CD4-positive, alpha-beta T cell (primary cell): ENCODE results near the gene RPS15. TPM values are rescaled to one million over a fixed set of nuclear protein-coding genes. Genes with fewer than 3 reads are reported as not detected.

Experiments
- ATAC-seq: fragments of 200-7000 bp; cut with Tn5 transposase; one replicate; pipeline ENCODE4 v1.10.0; 2022; ENCODE audit warnings: mild to moderate bottlenecking; ENCODE audit not compliant: poor library complexity
- CTCF ChIA-PET: fragments of 350-600 bp; sonication (Branson Sonifier 250); formaldehyde crosslinking; loops from one replicate; lab custom pipeline; 2021; ENCODE audit warnings: antibody characterized with exemption, inconsistent platforms; lab: Charles Lee
- POLR2A ChIA-PET: fragments of 350-600 bp; sonication (Branson Sonifier 250); formaldehyde crosslinking; loops from one replicate; lab custom pipeline; 2021; ENCODE audit warnings: antibody characterized with exemption, inconsistent platforms; lab: Charles Lee
- DNase-seq, 14 experiments: peaks; one replicate each; pipeline ENCODE4 v3.0.0-alpha.2; 2013 to 2020; ENCODE audit warnings: mixed read lengths in 2 of 14
- H3K27ac ChIP-seq, 2 donors: one replicate each; pipeline versions ENCODE4 v1.5.1 to v1.7.0; 2013; ENCODE audit warnings: low read length in 2 of 2, low read depth in 1 of 2, mild to moderate bottlenecking in 1 of 2
- H3K27me3 ChIP-seq, 2 experiments: 1 replicate in 1 of 2; 2 replicates in 1 of 2; pipeline versions ENCODE4 v1.6.1 to v1.7.0; 2013; ENCODE audit warnings: low read length in 2 of 2, control low read depth in 1 of 2, mild to moderate bottlenecking in 1 of 2, moderate library complexity in 1 of 2; ENCODE audit not compliant: insufficient read depth in 2 of 2, control insufficient read depth in 1 of 2
- H3K36me3 ChIP-seq: one replicate; pipeline ENCODE4 v1.6.1; 2013; ENCODE audit warnings: low read length, control low read depth; ENCODE audit not compliant: insufficient read depth
- H3K4me1 ChIP-seq: one replicate; pipeline ENCODE4 v1.6.1; 2013; ENCODE audit warnings: low read length, control low read depth; ENCODE audit not compliant: insufficient read depth
- H3K4me3 ChIP-seq: one replicate; pipeline ENCODE4 v1.5.1; 2013; ENCODE audit warnings: mild to moderate bottlenecking, low read length, moderate library complexity
- H3K9me3 ChIP-seq, 2 experiments: 1 replicate in 1 of 2; 2 replicates in 1 of 2; pipeline versions ENCODE4 v1.6.1 to v1.7.0; 2013; ENCODE audit warnings: low read length in 2 of 2, mild to moderate bottlenecking in 2 of 2, control low read depth in 1 of 2, moderate library complexity in 1 of 2; ENCODE audit not compliant: control insufficient read depth in 1 of 2, insufficient read depth in 1 of 2
- H3K27ac Mint-ChIP-seq: one replicate; pipeline ENCODE4 v1.8.0; 2020; ENCODE audit warnings: mixed read lengths
- H3K27me3 Mint-ChIP-seq: one replicate; pipeline ENCODE4 v1.8.0; 2021; ENCODE audit warnings: mixed read lengths
- H3K36me3 Mint-ChIP-seq: one replicate; pipeline ENCODE4 v1.8.0; 2021; ENCODE audit warnings: low read depth, mixed read lengths
- H3K4me1 Mint-ChIP-seq: one replicate; pipeline ENCODE4 v1.8.0; 2021; ENCODE audit warnings: low read depth, mixed read lengths
- H3K4me3 Mint-ChIP-seq: one replicate; pipeline ENCODE4 v1.8.0; 2020; ENCODE audit warnings: mild to moderate bottlenecking, mixed read lengths
- H3K9me3 Mint-ChIP-seq: one replicate; pipeline ENCODE4 v1.8.0; 2020; ENCODE audit warnings: mixed read lengths
- intact Hi-C, 2 experiments: fragments of 100-400 bp; cut with DNase I in 1 of 2; cut with micrococcal nuclease in 1 of 2; formaldehyde crosslinking; loops; one replicate each; pipeline versions ENCODE4 v1.15.1 to v1.9.0; 2023 to 2025; cut with DNase I, micrococcal nuclease
- total RNA-seq, 174 experiments: library from RNA in 2 of 174; stranded (reverse) in 2 of 174; gene quantifications; one replicate each; pipeline ENCODE4 v1.2.3 and lab custom pipeline; 2021 to 2026
- TF ChIP-seq, protein P1 (sequence below): fragments of 200-600 bp; IDR thresholded peaks from one replicate; pipeline ENCODE4 v1.8.0; 2022; ENCODE audit warnings: antibody characterized with exemption, mild to moderate bottlenecking

RPS15 gene
- total RNA-seq, 2 experiments from 2014 or later: 2,193 to 2,200 TPM

DNA sequence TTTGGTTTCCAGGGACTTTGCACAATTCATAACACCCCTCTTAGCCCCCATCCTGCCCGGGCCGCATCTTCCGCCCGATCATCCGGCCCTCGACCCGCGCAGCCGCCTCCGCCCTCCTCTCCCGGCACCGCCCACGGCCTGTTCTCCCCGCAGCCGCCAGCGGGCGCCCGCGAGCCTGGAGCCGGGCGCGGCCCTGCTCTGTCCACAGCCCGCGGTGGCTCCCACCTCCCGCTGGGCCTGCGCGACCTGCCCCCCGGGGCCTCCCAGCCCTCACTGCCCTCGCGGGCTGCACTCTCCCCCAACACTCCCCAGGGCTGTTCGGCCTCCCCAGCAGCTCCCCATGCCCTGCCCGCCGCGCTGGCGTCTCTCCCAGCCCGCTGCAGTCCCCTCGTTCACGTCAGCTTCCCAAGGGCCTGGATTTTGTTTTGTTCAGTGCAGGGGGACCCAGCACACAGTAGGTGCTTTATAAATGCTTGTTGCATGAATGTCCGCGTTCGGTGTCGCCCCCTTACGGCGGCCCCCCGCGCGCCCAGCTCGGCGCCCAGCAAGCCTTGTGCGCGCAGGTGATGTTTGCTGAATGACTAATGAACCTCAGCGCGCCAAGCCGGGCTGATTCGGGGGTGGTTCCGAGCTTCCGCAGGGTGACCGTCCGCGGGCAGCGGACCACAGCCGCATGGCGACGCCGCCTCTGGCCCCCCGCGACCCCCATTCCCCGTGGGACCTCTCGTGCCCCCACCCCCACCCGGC lies 7.2 kb downstream of the RPS15 start:
- ChIA-PET POLR2A (interaction anchor here (1.1 to 1.7 kb wide), 6 partner anchors 10 to 176 kb away, joined by 4 to 8 read pairs (median 5); partner anchors contain the start of gene CIRBP), CTCF (interaction anchor here (0.8 to 2.5 kb wide), 8 partner anchors 10 to 166 kb away, joined by 3 to 16 read pairs (median 4); no protein-coding TSS in a partner anchor)
- Mint-ChIP-seq H3K27ac (no peak overlapping the region), H3K4me3 (peak overlapping the region; percentile 69), H3K9me3 (no peaks in the 10 kb centered on the region), H3K36me3 (peaks cover 26% of the 10 kb centered on the region), H3K4me1 (peaks cover 22% of the 10 kb centered on the region), H3K27me3 (peaks cover 27% of the 10 kb centered on the region)
- H3K4me3 ChIP-seq: peak overlapping the region; percentile 52
- H3K4me1 ChIP-seq: peaks cover 50% of the 10 kb centered on the region
- no peak overlapping the region for H3K27ac ChIP-seq
- peaks cover 0 to 21% of the 10 kb centered on the region in 2 experiments for H3K9me3 ChIP-seq
- peaks cover 22% of the 10 kb centered on the region for H3K36me3 ChIP-seq
- TF ChIP-seq, protein P1, sequence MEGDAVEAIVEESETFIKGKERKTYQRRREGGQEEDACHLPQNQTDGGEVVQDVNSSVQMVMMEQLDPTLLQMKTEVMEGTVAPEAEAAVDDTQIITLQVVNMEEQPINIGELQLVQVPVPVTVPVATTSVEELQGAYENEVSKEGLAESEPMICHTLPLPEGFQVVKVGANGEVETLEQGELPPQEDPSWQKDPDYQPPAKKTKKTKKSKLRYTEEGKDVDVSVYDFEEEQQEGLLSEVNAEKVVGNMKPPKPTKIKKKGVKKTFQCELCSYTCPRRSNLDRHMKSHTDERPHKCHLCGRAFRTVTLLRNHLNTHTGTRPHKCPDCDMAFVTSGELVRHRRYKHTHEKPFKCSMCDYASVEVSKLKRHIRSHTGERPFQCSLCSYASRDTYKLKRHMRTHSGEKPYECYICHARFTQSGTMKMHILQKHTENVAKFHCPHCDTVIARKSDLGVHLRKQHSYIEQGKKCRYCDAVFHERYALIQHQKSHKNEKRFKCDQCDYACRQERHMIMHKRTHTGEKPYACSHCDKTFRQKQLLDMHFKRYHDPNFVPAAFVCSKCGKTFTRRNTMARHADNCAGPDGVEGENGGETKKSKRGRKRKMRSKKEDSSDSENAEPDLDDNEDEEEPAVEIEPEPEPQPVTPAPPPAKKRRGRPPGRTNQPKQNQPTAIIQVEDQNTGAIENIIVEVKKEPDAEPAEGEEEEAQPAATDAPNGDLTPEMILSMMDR: peak; percentile 87
- ATAC-seq: peak; percentile 86
- DNase-seq: peak; percentile 55 to 88 (median 72)
- H3K27me3 ChIP-seq: peaks cover 33 to 44% of the 10 kb centered on the region in 2 experiments
- intact Hi-C loops: loop anchor here in 1 of 2 experiments (2.0 kb wide), 2 partner anchors 25 to 69 kb away; no protein-coding TSS in a partner anchor

DNA sequence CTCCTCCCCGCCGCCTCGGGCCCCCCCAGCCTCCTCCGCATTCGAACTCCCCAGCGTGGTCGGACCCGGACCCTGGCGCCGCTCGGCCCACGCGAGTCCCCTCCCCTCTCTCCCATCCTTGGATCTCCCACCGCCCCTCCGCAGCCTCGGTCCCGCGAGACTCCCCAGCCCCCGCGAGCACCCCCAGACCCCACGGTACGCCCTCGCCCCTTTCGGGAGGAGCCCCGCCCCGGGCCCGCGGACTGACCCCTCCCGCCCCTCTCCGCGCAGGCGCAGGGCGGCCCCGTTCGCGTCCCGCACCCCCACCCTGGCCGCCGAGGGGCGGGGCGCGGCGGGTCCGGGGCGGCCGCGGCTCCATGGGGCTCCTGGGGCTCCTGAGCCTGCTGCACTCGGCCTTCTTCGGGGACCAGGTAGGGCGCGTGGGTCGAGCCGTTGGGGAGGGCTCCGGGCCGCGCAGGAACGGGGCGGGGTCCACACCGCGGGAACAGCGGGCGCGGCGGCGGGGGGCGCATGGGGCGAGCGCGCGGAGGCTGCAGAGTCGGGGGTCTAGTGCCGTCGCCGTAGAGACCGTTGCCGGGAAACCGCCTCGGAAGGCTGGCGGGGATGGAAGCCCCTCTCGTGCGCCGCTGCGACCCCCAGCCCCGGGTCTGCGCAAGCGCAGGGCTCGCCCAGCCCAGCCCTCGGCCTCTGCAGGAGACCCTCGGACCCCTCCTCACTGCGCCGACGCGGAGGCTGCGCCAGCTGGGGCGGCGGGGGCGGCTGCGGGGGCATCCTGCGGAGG lies 7.9 kb downstream of the RPS15 start:
- POLR2A ChIA-PET: interaction anchor here (1.1 to 1.7 kb wide), 4 partner anchors 10 to 177 kb away, joined by 4 to 8 read pairs (median 6); partner anchors contain the start of gene CIRBP
- Mint-ChIP-seq H3K9me3 (no peaks in the 10 kb centered on the region), H3K36me3 (peaks cover 18% of the 10 kb centered on the region), H3K27me3 (peaks cover 35% of the 10 kb centered on the region), H3K4me1 (peaks cover 22% of the 10 kb centered on the region), H3K4me3 (no peak overlapping the region), H3K27ac (no peak overlapping the region)
- ATAC-seq (no peak), DNase-seq (no peak)
- Histone ChIP-seq H3K4me3 (no peak overlapping the region), H3K36me3 (peaks cover 15% of the 10 kb centered on the region), H3K27me3 (peaks cover 40 to 52% of the 10 kb centered on the region in 2 experiments), H3K4me1 (peaks cover 44% of the 10 kb centered on the region), H3K9me3 (peaks cover 0 to 25% of the 10 kb centered on the region in 2 experiments), H3K27ac (no peak overlapping the region)
- CTCF ChIA-PET: interaction anchor here (0.8 to 2.5 kb wide), 6 partner anchors 9 to 130 kb away, joined by 3 to 16 read pairs (median 4); no protein-coding TSS in a partner anchor
- TF ChIP-seq, protein P1: no peak
- intact Hi-C loops: loop anchor here in 1 of 2 experiments (2.0 kb wide), 2 partner anchors 25 to 69 kb away; no protein-coding TSS in a partner anchor
